Astrocyte (in vitro differentiated cells and primary cell): ENCODE data around the gene CCND1. TPM values are rescaled to one million over a fixed set of nuclear protein-coding genes. Genes with fewer than 3 reads are reported as not detected.

Experiments
- DNase-seq: peaks from one replicate; pipeline ENCODE4 v3.0.0-alpha.2; 2010; ENCODE audit warnings: low read depth
- FAIRE-seq: peaks from 2 replicates; lab custom pipeline; 2011; peaks lifted over from hg19 to GRCh38; lab: Jason Lieb, UNC
- H2AFZ ChIP-seq: 2 replicates; pipeline ENCODE4 v1.6.0; 2012; ENCODE audit warnings: low read depth, low read length, inconsistent platforms
- H3K27ac ChIP-seq: 2 replicates; pipeline ENCODE4 v1.5.1; 2011; ENCODE audit warnings: low read depth, low read length, inconsistent platforms
- H3K27me3 ChIP-seq: 2 replicates; pipeline ENCODE4 v1.6.0; 2011; ENCODE audit warnings: low read length, inconsistent platforms; ENCODE audit not compliant: insufficient read depth
- H3K36me3 ChIP-seq: 2 replicates; pipeline ENCODE4 v1.5.1; 2011; ENCODE audit warnings: low read length, inconsistent platforms; ENCODE audit not compliant: insufficient read depth
- H3K4me1 ChIP-seq: 2 replicates; pipeline ENCODE4 v1.5.1; 2011; ENCODE audit warnings: low read length, inconsistent platforms; ENCODE audit not compliant: insufficient read depth
- H3K4me2 ChIP-seq: 2 replicates; pipeline ENCODE4 v1.6.0; 2012; ENCODE audit warnings: low read length, inconsistent platforms
- H3K4me3 ChIP-seq: 2 replicates; pipeline ENCODE4 v1.5.1; 2011; ENCODE audit warnings: low read depth, mild to moderate bottlenecking, low read length, inconsistent platforms; ENCODE audit not compliant: insufficient read depth
- H3K79me2 ChIP-seq: 2 replicates; pipeline ENCODE4 v1.6.0; 2012; ENCODE audit warnings: mild to moderate bottlenecking, low read length, inconsistent platforms; ENCODE audit not compliant: insufficient read depth
- H3K9ac ChIP-seq: 2 replicates; pipeline ENCODE4 v1.6.0; 2012; ENCODE audit warnings: mild to moderate bottlenecking, low read length, inconsistent platforms
- H3K9me3 ChIP-seq: 2 replicates; pipeline ENCODE4 v1.5.1; 2012; ENCODE audit warnings: low read depth, mild to moderate bottlenecking, low read length, inconsistent platforms; ENCODE audit not compliant: insufficient read depth
- H4K20me1 ChIP-seq: 2 replicates; pipeline ENCODE4 v1.6.0; 2012; ENCODE audit warnings: low read length, inconsistent platforms; ENCODE audit not compliant: insufficient read depth
- H3K27ac Mint-ChIP-seq: one replicate; pipeline ENCODE4 v1.8.0; 2021; ENCODE audit warnings: mild to moderate bottlenecking, mixed read lengths; ENCODE audit not compliant: unreplicated experiment
- H3K27me3 Mint-ChIP-seq: one replicate; pipeline ENCODE4 v1.8.0; 2021; ENCODE audit warnings: low read depth, mixed read lengths; ENCODE audit not compliant: unreplicated experiment
- H3K36me3 Mint-ChIP-seq: one replicate; pipeline ENCODE4 v1.8.0; 2021; ENCODE audit warnings: low read depth, mixed read lengths; ENCODE audit not compliant: unreplicated experiment
- H3K4me1 Mint-ChIP-seq: one replicate; pipeline ENCODE4 v1.8.0; 2021; ENCODE audit warnings: low read depth, mixed read lengths; ENCODE audit not compliant: unreplicated experiment
- H3K4me3 Mint-ChIP-seq: one replicate; pipeline ENCODE4 v1.8.0; 2021; ENCODE audit warnings: mild to moderate bottlenecking, moderate library complexity, mixed read lengths; ENCODE audit not compliant: unreplicated experiment
- H3K9me3 Mint-ChIP-seq: one replicate; pipeline ENCODE4 v1.8.0; 2021; ENCODE audit warnings: mild to moderate bottlenecking, mixed read lengths; ENCODE audit not compliant: unreplicated experiment
- EZH2 ChIP-seq: IDR thresholded peaks from 2 replicates; pipeline ENCODE4 v1.6.1; 2012; ENCODE audit warnings: mild to moderate bottlenecking, low read length, inconsistent platforms; ENCODE audit not compliant: insufficient read depth
- total RNA-seq: library from RNA; stranded (reverse); gene quantifications from 2 replicates; pipeline ENCODE4 v1.2.1, GENCODE V29; 2021
- TF ChIP-seq, protein P1 (sequence below): IDR thresholded peaks from 2 replicates; pipeline ENCODE4 v1.5.1; 2011; ENCODE audit warnings: low read depth, mild to moderate bottlenecking, inconsistent platforms, low read length, moderate library complexity; ENCODE audit not compliant: insufficient read depth

CCND1 gene
- total RNA-seq, 1 donor from 2014 or later, result 482 TPM

GRCh38 chr11:69677749-69678148 is 36.8 kb downstream of the CCND1 start:
- DNase-seq (no peak), FAIRE-seq (no peak)
- H3K4me3 Mint-ChIP-seq, result no peak overlapping the region

DNA sequence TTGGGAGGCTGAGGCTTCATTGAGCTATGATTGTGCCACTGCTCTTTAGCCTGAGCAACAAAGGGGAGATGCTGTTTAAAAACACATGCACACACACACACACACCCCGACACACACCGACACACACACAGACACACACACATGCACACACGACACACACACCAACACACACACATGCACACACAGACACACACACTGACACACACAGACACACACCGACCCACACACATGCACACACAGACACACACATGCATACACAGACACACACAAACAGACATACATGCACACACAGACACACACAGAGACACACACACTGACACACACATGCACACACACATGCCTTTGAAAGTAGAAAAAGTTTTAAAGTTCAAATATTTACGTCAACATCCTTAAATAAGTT is 39.7 kb downstream of the CCND1 start:
- DNase-seq, result no peak
- Mint-ChIP-seq H3K27ac (no peak overlapping the region), H3K9me3 (peaks cover 1% of the 10 kb centered on the region), H3K27me3 (peaks cover 2% of the 10 kb centered on the region), H3K36me3 (no peaks in the 10 kb centered on the region), H3K4me1 (no peaks in the 10 kb centered on the region), H3K4me3 (no peak overlapping the region)
- TF ChIP-seq, protein P1, sequence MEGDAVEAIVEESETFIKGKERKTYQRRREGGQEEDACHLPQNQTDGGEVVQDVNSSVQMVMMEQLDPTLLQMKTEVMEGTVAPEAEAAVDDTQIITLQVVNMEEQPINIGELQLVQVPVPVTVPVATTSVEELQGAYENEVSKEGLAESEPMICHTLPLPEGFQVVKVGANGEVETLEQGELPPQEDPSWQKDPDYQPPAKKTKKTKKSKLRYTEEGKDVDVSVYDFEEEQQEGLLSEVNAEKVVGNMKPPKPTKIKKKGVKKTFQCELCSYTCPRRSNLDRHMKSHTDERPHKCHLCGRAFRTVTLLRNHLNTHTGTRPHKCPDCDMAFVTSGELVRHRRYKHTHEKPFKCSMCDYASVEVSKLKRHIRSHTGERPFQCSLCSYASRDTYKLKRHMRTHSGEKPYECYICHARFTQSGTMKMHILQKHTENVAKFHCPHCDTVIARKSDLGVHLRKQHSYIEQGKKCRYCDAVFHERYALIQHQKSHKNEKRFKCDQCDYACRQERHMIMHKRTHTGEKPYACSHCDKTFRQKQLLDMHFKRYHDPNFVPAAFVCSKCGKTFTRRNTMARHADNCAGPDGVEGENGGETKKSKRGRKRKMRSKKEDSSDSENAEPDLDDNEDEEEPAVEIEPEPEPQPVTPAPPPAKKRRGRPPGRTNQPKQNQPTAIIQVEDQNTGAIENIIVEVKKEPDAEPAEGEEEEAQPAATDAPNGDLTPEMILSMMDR, result no peak
- TF ChIP-seq EZH2, result no peak
- no peaks in the 10 kb centered on the region for H3K27me3 ChIP-seq
- H3K4me1 ChIP-seq, result no peaks in the 10 kb centered on the region
- H3K79me2 ChIP-seq, result no peaks in the 10 kb centered on the region
- H3K36me3 ChIP-seq, result no peaks in the 10 kb centered on the region
- no peak overlapping the region for H3K9ac ChIP-seq
- no peak for FAIRE-seq
- no peak overlapping the region for H3K4me2 ChIP-seq
- H3K9me3 ChIP-seq, result no peaks in the 10 kb centered on the region
- H2AFZ ChIP-seq, result no peak overlapping the region
- H3K27ac ChIP-seq, result no peak overlapping the region
- H4K20me1 ChIP-seq, result no peaks in the 10 kb centered on the region
- no peak overlapping the region for H3K4me3 ChIP-seq

More at GRCh38 chr11:69677749-69678148, 36.8 kb downstream of the CCND1 start:
- TF ChIP-seq, protein P1, result no peak
- no peak for TF ChIP-seq EZH2
- H4K20me1 ChIP-seq, result peaks cover 16% of the 10 kb centered on the region
- no peak overlapping the region for H3K4me3 ChIP-seq
- H3K9me3 Mint-ChIP-seq, result peaks cover 1% of the 10 kb centered on the region
- H3K9ac ChIP-seq, result no peak overlapping the region
- H3K4me1 Mint-ChIP-seq, result peaks cover 10% of the 10 kb centered on the region
- no peak overlapping the region for H2AFZ ChIP-seq
- peaks cover 23% of the 10 kb centered on the region for H3K79me2 ChIP-seq
- H3K27ac ChIP-seq, result no peak overlapping the region
- H3K9me3 ChIP-seq, result no peaks in the 10 kb centered on the region
- H3K4me1 ChIP-seq, result peaks cover 6% of the 10 kb centered on the region
- H3K36me3 ChIP-seq, result no peaks in the 10 kb centered on the region
- H3K27ac Mint-ChIP-seq, result no peak overlapping the region
- no peaks in the 10 kb centered on the region for H3K36me3 Mint-ChIP-seq
- no peak overlapping the region for H3K4me2 ChIP-seq
- no peaks in the 10 kb centered on the region for H3K27me3 ChIP-seq
- H3K27me3 Mint-ChIP-seq, result no peaks in the 10 kb centered on the region

DNA sequence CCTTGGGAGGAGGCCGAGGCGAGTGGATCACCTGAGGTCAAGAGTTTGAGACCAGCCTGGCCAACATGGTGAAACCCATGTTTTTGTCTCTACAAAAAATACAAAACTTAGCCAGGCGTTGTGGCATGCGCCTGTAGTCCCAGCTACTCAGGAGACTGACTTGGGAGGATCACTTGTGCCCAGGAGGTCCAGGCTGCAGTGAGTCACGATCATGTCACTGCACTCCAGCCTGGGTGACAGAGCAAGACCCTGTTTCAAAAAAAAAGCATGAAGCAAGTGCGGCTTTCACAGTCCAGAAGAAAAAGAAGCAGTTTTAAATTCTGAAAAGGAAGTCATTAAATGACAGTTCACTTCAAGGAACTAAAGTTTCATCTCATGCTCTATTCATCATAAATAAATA is 41.3 kb downstream of the CCND1 start:
- no peak overlapping the region for H3K4me2 ChIP-seq
- Mint-ChIP-seq H3K4me3 (no peak overlapping the region), H3K27me3 (peaks cover 2% of the 10 kb centered on the region), H3K9me3 (peaks cover 1% of the 10 kb centered on the region), H3K27ac (no peak overlapping the region), H3K36me3 (no peaks in the 10 kb centered on the region), H3K4me1 (no peaks in the 10 kb centered on the region)
- H3K27me3 ChIP-seq, result no peaks in the 10 kb centered on the region
- H3K9me3 ChIP-seq, result no peaks in the 10 kb centered on the region
- no peak for DNase-seq
- H3K9ac ChIP-seq, result no peak overlapping the region
- no peak for FAIRE-seq
- no peak overlapping the region for H3K27ac ChIP-seq
- H3K4me3 ChIP-seq, result no peak overlapping the region
- no peaks in the 10 kb centered on the region for H3K79me2 ChIP-seq
- H4K20me1 ChIP-seq, result no peaks in the 10 kb centered on the region
- TF ChIP-seq, protein P1, result no peak
- no peak for TF ChIP-seq EZH2
- H2AFZ ChIP-seq, result no peak overlapping the region
- no peaks in the 10 kb centered on the region for H3K4me1 ChIP-seq
- H3K36me3 ChIP-seq, result no peaks in the 10 kb centered on the region
